C4-2B (cell line): ENCODE results near the gene PLA2G2F.

Source experiments
- ZFX ChIP-seq: fragments of 450-650 bp; IDR thresholded peaks from 2 replicates; pipeline ENCODE4 v1.6.1; 2017
- TF ChIP-seq, protein P1 (sequence below): fragments of 450-650 bp; conservative IDR thresholded peaks from 2 replicates; pipeline ENCODE4 v1.5.1; 2017; ENCODE audit warnings: mild to moderate bottlenecking

GRCh38 chr1:20150969-20151368 lies 11.8 kb downstream of the PLA2G2F start:
- TF ChIP-seq, protein P1, sequence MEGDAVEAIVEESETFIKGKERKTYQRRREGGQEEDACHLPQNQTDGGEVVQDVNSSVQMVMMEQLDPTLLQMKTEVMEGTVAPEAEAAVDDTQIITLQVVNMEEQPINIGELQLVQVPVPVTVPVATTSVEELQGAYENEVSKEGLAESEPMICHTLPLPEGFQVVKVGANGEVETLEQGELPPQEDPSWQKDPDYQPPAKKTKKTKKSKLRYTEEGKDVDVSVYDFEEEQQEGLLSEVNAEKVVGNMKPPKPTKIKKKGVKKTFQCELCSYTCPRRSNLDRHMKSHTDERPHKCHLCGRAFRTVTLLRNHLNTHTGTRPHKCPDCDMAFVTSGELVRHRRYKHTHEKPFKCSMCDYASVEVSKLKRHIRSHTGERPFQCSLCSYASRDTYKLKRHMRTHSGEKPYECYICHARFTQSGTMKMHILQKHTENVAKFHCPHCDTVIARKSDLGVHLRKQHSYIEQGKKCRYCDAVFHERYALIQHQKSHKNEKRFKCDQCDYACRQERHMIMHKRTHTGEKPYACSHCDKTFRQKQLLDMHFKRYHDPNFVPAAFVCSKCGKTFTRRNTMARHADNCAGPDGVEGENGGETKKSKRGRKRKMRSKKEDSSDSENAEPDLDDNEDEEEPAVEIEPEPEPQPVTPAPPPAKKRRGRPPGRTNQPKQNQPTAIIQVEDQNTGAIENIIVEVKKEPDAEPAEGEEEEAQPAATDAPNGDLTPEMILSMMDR = no peak
- no peak for TF ChIP-seq ZFX
